Skeletal muscle satellite cell (primary cell): ENCODE data around the gene NIN.

Source experiments
- H3K27me3 ChIP-seq: 2 replicates; pipeline ENCODE4 v1.7.0; 2013; ENCODE audit warnings: low read length; ENCODE audit not compliant: control insufficient read depth, insufficient read depth
- H3K36me3 ChIP-seq: 2 replicates; pipeline ENCODE4 v1.7.0; 2013; ENCODE audit warnings: mild to moderate bottlenecking, control low read depth, low read length; ENCODE audit not compliant: insufficient read depth
- H3K4me1 ChIP-seq: 2 replicates; pipeline ENCODE4 v1.7.0; 2013; ENCODE audit warnings: low read length; ENCODE audit not compliant: control insufficient read depth, insufficient read depth
- H3K4me2 ChIP-seq: 2 replicates; pipeline ENCODE4 v1.7.0; 2013; ENCODE audit warnings: mild to moderate bottlenecking, low read length
- H3K4me3 ChIP-seq: 2 replicates; pipeline ENCODE4 v1.7.0; 2013; ENCODE audit warnings: low read length
- H3K9ac ChIP-seq: 2 replicates; pipeline ENCODE4 v1.7.0; 2013; ENCODE audit warnings: mild to moderate bottlenecking, low read depth, low read length, moderate library complexity
- H3K9me3 ChIP-seq: replicated peaks from 2 replicates; pipeline ENCODE4 v1.7.0; 2013; ENCODE audit warnings: mild to moderate bottlenecking, control low read depth, low read length

NIN gene

GRCh38 chr14:50860478-50861086 lies 29.6 kb upstream of the NIN start:
- Histone ChIP-seq H3K4me1 (peaks cover 7% of the 10 kb centered on the region), H3K9me3 (no peaks in the 10 kb centered on the region), H3K27me3 (peaks cover 22% of the 10 kb centered on the region), H3K9ac (peak overlapping the region; percentile 84), H3K4me2 (peak overlapping the region; percentile 90), H3K36me3 (no peaks in the 10 kb centered on the region), H3K4me3 (peak overlapping the region; percentile 67)

DNA sequence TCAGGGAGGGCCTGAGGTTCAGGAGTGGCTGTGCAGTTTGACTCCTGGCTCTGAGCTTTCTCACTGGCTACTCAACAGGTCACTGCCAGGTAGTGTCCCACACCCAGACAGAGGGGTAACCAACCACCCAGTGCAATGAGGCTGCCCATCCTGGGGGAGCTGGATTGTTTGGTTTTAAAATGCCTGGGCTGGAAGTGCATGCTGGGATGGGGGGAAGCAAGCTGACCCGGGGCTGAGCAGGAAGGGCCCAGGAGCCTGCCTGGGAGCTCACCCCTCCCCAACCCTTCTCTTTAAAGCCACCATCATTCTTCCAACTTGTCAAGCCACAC lies 28.3 kb upstream of the NIN start:
- Histone ChIP-seq H3K4me2 (peak overlapping the region; percentile 90), H3K4me1 (peaks cover 7% of the 10 kb centered on the region), H3K27me3 (peaks cover 15% of the 10 kb centered on the region), H3K9ac (peak overlapping the region; percentile 84), H3K36me3 (no peaks in the 10 kb centered on the region), H3K4me3 (peak overlapping the region; percentile 67), H3K9me3 (no peaks in the 10 kb centered on the region)

- peaks cover 3% of the 10 kb centered on the region for H3K27me3 ChIP-seq
- no peak overlapping the region for H3K4me2 ChIP-seq
- no peak overlapping the region for H3K9ac ChIP-seq
- H3K4me1 ChIP-seq: peaks cover 7% of the 10 kb centered on the region
- H3K36me3 ChIP-seq: no peaks in the 10 kb centered on the region
- H3K4me3 ChIP-seq: no peak overlapping the region
- H3K9me3 ChIP-seq: no peaks in the 10 kb centered on the region
Observed at GRCh38 chr14:50856660-50857059, 25.7 kb upstream of the NIN start.

DNA sequence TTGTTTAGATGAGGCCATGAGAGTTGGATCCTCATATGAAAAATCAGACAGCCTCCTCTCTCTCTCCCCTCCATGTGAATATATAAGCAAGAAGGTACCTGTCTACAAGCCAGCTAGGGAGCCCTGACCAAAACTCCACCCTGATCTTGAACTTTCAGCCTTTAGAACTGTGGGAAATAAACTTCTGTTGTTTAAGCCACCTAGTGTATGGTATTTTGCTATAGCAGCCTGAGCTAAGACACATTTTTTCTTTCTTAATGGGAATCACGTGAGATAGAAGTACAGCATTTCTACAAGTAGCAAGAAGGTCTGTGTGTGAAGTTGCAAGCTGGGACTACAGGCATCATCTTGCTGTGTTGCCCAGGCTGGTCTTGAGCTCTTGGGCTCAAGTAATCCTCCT lies 24.6 kb upstream of the NIN start:
- Histone ChIP-seq H3K36me3 (no peaks in the 10 kb centered on the region), H3K9me3 (no peaks in the 10 kb centered on the region), H3K4me1 (peaks cover 7% of the 10 kb centered on the region), H3K9ac (no peak overlapping the region), H3K4me2 (no peak overlapping the region), H3K4me3 (no peak overlapping the region), H3K27me3 (no peaks in the 10 kb centered on the region)

GRCh38 chr14:50854521-50854920 lies 23.6 kb upstream of the NIN start:
- no peak overlapping the region for H3K4me2 ChIP-seq
- H3K36me3 ChIP-seq: no peaks in the 10 kb centered on the region
- no peak overlapping the region for H3K4me3 ChIP-seq
- peaks cover 4% of the 10 kb centered on the region for H3K4me1 ChIP-seq
- H3K27me3 ChIP-seq: no peaks in the 10 kb centered on the region
- H3K9ac ChIP-seq: no peak overlapping the region
- no peaks in the 10 kb centered on the region for H3K9me3 ChIP-seq

DNA sequence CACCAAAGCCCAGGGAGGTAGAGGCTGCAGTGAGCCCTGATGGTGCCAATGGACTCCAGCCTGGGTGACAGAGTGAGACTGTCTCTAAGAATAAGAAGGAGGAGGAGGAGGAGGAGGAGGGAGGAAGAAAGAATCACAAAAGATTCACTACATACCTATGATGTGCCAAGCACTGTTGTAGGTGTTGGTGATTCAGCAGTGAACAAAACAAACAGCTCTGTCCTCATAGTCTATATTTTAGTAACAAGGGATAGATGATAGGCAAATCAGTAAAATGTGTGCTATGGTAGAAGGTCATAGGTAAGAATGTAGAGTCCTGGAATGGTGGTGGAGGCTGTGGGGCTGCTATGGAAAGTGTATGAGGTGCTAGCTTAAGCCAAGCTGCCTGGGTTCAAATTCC lies 22.9 kb upstream of the NIN start:
- no peak overlapping the region for H3K4me2 ChIP-seq
- no peaks in the 10 kb centered on the region for H3K9me3 ChIP-seq
- H3K4me1 ChIP-seq: no peaks in the 10 kb centered on the region
- H3K27me3 ChIP-seq: no peaks in the 10 kb centered on the region
- H3K9ac ChIP-seq: no peak overlapping the region
- H3K36me3 ChIP-seq: no peaks in the 10 kb centered on the region
- H3K4me3 ChIP-seq: no peak overlapping the region

- Histone ChIP-seq H3K27me3 (no peaks in the 10 kb centered on the region), H3K4me1 (peaks cover 11% of the 10 kb centered on the region), H3K4me2 (peak overlapping the region; percentile 49), H3K4me3 (no peak overlapping the region), H3K9ac (no peak overlapping the region), H3K36me3 (no peaks in the 10 kb centered on the region), H3K9me3 (no peaks in the 10 kb centered on the region)
Observed at GRCh38 chr14:50846226-50846880, 15.4 kb upstream of the NIN start.

GRCh38 chr14:50845166-50845565 lies 14.2 kb upstream of the NIN start:
- Histone ChIP-seq H3K4me3 (no peak overlapping the region), H3K4me2 (no peak overlapping the region), H3K9ac (no peak overlapping the region), H3K27me3 (no peaks in the 10 kb centered on the region), H3K9me3 (no peaks in the 10 kb centered on the region), H3K36me3 (no peaks in the 10 kb centered on the region), H3K4me1 (peaks cover 11% of the 10 kb centered on the region)

GRCh38 chr14:50844391-50844790 lies 13.4 kb upstream of the NIN start:
- Histone ChIP-seq H3K27me3 (no peaks in the 10 kb centered on the region), H3K9me3 (no peaks in the 10 kb centered on the region), H3K36me3 (no peaks in the 10 kb centered on the region), H3K4me1 (peaks cover 11% of the 10 kb centered on the region), H3K4me3 (no peak overlapping the region), H3K9ac (no peak overlapping the region), H3K4me2 (no peak overlapping the region)

GRCh38 chr14:50839691-50840090 lies 8.7 kb upstream of the NIN start:
- H3K4me1 ChIP-seq: peaks cover 4% of the 10 kb centered on the region
- no peak overlapping the region for H3K4me2 ChIP-seq
- H3K9me3 ChIP-seq: no peaks in the 10 kb centered on the region
- H3K4me3 ChIP-seq: no peak overlapping the region
- H3K36me3 ChIP-seq: no peaks in the 10 kb centered on the region
- H3K27me3 ChIP-seq: no peaks in the 10 kb centered on the region
- H3K9ac ChIP-seq: no peak overlapping the region

DNA sequence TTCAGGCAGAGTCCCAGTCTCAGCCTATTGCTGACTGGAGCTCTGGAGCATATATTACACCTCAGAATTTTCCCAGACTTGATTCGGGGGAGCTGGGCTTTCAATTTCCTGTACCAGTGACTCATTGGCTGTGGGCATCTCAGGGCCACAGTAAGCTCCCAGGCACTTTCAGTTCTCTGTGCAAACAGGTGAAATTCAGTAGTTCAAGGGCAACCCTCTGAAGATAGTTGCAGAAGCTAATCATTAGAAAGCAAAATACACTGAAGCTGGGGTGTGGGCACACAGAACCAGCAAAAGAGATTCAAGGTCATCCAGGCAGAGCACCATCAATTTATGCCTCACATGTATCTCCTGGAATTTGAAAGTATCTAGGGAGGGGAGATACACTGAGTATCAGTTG lies 8.1 kb upstream of the NIN start:
- H3K36me3 ChIP-seq: no peaks in the 10 kb centered on the region
- no peaks in the 10 kb centered on the region for H3K9me3 ChIP-seq
- H3K27me3 ChIP-seq: no peaks in the 10 kb centered on the region
- no peak overlapping the region for H3K4me3 ChIP-seq
- H3K4me2 ChIP-seq: no peak overlapping the region
- H3K9ac ChIP-seq: no peak overlapping the region
- H3K4me1 ChIP-seq: peaks cover 4% of the 10 kb centered on the region

DNA sequence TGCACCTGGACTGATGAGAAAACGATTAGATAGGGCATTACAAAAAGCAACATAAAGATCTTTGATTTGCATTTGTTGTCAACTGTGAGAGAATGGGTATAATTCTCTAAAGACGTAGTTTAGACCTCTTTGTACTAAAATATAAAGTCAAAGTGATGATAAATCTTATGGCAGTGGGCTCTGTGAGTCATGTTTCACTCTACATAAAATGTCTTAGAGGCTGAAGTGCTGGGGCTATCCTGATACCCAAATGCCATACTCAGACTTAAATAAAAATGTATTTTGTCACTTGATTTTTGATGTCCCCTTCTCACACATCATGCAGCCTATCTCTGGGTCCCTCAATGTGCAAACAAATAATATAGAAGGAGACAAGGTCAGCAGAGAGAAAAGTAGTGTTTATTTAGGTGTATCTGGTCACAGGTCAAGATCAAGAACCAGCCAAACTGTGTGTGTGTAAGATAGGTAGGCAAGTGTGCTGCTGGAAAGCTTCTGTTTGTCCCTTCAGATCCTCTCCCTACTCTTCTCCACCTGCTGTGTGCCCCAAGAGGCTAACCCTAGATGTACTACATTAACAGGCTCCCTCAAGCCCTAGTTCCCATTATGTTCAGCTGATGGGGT lies 7.0 kb upstream of the NIN start:
- H3K9ac ChIP-seq: no peak overlapping the region
- H3K9me3 ChIP-seq: no peaks in the 10 kb centered on the region
- peaks cover 4% of the 10 kb centered on the region for H3K4me1 ChIP-seq
- no peak overlapping the region for H3K4me2 ChIP-seq
- H3K36me3 ChIP-seq: no peaks in the 10 kb centered on the region
- H3K27me3 ChIP-seq: no peaks in the 10 kb centered on the region
- no peak overlapping the region for H3K4me3 ChIP-seq
